HEK293 (cell line): ENCODE data around the gene MKNK2.

Experiments
- CTCF ChIA-PET: fragments of 350-600 bp; formaldehyde crosslinking; extraction: SDS; loops from one replicate; lab custom pipeline; 2021; ENCODE audit warnings: antibody characterized with exemption; lab: Yijun Ruan, JAX
- POLR2A ChIA-PET: fragments of 300-600 bp; formaldehyde crosslinking; extraction: SDS; loops from one replicate; lab custom pipeline; 2020; ENCODE audit warnings: antibody characterized with exemption, inconsistent platforms; lab: Yijun Ruan, JAX
- H3K27ac ChIP-seq: fragments of 200-500 bp; sonication (Bioruptor generic); 2 replicates; pipeline ENCODE4 v1.5.1; 2014; ENCODE audit warnings: low read depth, low read length, control low read depth, inconsistent platforms; ENCODE audit errors: extremely low read depth
- H3K36me3 ChIP-seq, 2 experiments: fragments of 200-500 bp in 1 of 2; sonication (Bioruptor generic) in 1 of 2; 1 replicate in 1 of 2; 2 replicates in 1 of 2; pipeline ENCODE4 v1.5.1; 2014 to 2017; ENCODE audit warnings: inconsistent platforms in 2 of 2, low read length in 2 of 2; ENCODE audit not compliant: control insufficient read depth in 2 of 2, insufficient read depth in 1 of 2
- H3K4me1 ChIP-seq: fragments of 200-500 bp; sonication (Bioruptor generic); 2 replicates; pipeline ENCODE4 v1.5.1; 2014; ENCODE audit warnings: mild to moderate bottlenecking, low read length, inconsistent platforms; ENCODE audit not compliant: control insufficient read depth, insufficient read depth
- H3K4me3 ChIP-seq: 2 replicates; pipeline ENCODE4 v1.5.1; 2011; ENCODE audit warnings: low read depth, mild to moderate bottlenecking, control low read depth, low read length, moderate library complexity
- H3K9me3 ChIP-seq: fragments of 200-500 bp; sonication (Bioruptor generic); 2 replicates; pipeline ENCODE4 v1.5.1; 2014; ENCODE audit warnings: low read depth, low read length, inconsistent platforms; ENCODE audit not compliant: control insufficient read depth, insufficient read depth
- BCL11B ChIP-seq: fragments of 450-650 bp; formaldehyde crosslinking; IDR thresholded peaks from 2 replicates; pipeline ENCODE4 v1.5.1; 2016; ENCODE audit warnings: low read depth, missing biosample characterization, missing genetic modification characterization
- GLIS1 ChIP-seq: fragments of 450-650 bp; formaldehyde crosslinking; IDR thresholded peaks from 2 replicates; pipeline ENCODE4 v1.5.1; 2016; ENCODE audit warnings: missing biosample characterization, missing genetic modification characterization
- GLIS2 ChIP-seq: fragments of 450-650 bp; formaldehyde crosslinking; IDR thresholded peaks from 2 replicates; pipeline ENCODE4 v1.5.1; 2016; ENCODE audit warnings: missing biosample characterization, missing genetic modification characterization
- HOXC10 ChIP-seq: sonication (generic); formaldehyde crosslinking; IDR thresholded peaks from 2 replicates; pipeline ENCODE4 v1.8.1; 2023; ENCODE audit warnings: mild to moderate bottlenecking, missing genetic modification reagents
- SP7 ChIP-seq: fragments of 450-650 bp; formaldehyde crosslinking; IDR thresholded peaks from 2 replicates; pipeline ENCODE4 v1.5.1; 2016; ENCODE audit warnings: missing biosample characterization, missing genetic modification characterization
- TCF7L2 ChIP-seq: IDR thresholded peaks from 2 replicates; pipeline ENCODE4 v1.6.1; 2011; ENCODE audit warnings: low read depth, mild to moderate bottlenecking, inconsistent platforms, low read length, moderate library complexity, borderline replicate concordance
- WT1 ChIP-seq: fragments of 450-650 bp; formaldehyde crosslinking; IDR thresholded peaks from 2 replicates; pipeline ENCODE4 v1.5.1; 2016; ENCODE audit warnings: missing biosample characterization, missing genetic modification characterization
- ZBTB10 ChIP-seq: fragments of 450-650 bp; formaldehyde crosslinking; IDR thresholded peaks from 2 replicates; pipeline ENCODE4 v1.5.1; 2016; ENCODE audit warnings: missing biosample characterization, missing genetic modification characterization
- ZBTB7A ChIP-seq: fragments of 450-650 bp; formaldehyde crosslinking; IDR thresholded peaks from 2 replicates; pipeline ENCODE4 v1.5.1; 2016; ENCODE audit warnings: low read depth, missing biosample characterization, missing genetic modification characterization
- ZIC2 ChIP-seq: fragments of 450-650 bp; formaldehyde crosslinking; IDR thresholded peaks from 2 replicates; pipeline ENCODE4 v1.5.1; 2016; ENCODE audit warnings: missing biosample characterization, missing genetic modification characterization
- ZNF202 ChIP-seq: fragments of 450-650 bp; formaldehyde crosslinking; IDR thresholded peaks from 2 replicates; pipeline ENCODE4 v1.5.1; 2016; ENCODE audit warnings: missing biosample characterization, missing genetic modification characterization, borderline replicate concordance
- ZNF274 ChIP-seq, 2 experiments: fragments of 200-500 bp in 1 of 2; fragments of 450-650 bp in 1 of 2; sonication (Bioruptor generic) in 1 of 2; formaldehyde crosslinking in 1 of 2; IDR thresholded peaks; 2 replicates each; pipeline versions ENCODE4 v1.5.1 to v1.6.1; 2014 to 2016; ENCODE audit warnings: borderline replicate concordance in 1 of 2, inconsistent platforms in 1 of 2, low read length in 1 of 2, missing biosample characterization in 1 of 2, missing genetic modification characterization in 1 of 2
- ZNF292 ChIP-seq: fragments of 450-650 bp; formaldehyde crosslinking; IDR thresholded peaks from 2 replicates; pipeline ENCODE4 v1.5.1; 2016; ENCODE audit warnings: low read depth, missing biosample characterization, missing genetic modification characterization, borderline replicate concordance
- ZNF324 ChIP-seq: fragments of 450-650 bp; formaldehyde crosslinking; IDR thresholded peaks from 2 replicates; pipeline ENCODE4 v1.5.1; 2016; ENCODE audit warnings: missing biosample characterization, missing genetic modification characterization
- ZNF335 ChIP-seq: fragments of 450-650 bp; formaldehyde crosslinking; conservative IDR thresholded peaks from 2 replicates; pipeline ENCODE4 v1.5.1; 2016; ENCODE audit warnings: missing biosample characterization, missing genetic modification characterization
- ZNF561 ChIP-seq: fragments of 450-650 bp; IDR thresholded peaks from 2 replicates; pipeline ENCODE4 v1.5.1; 2018; ENCODE audit warnings: missing biosample characterization, missing genetic modification characterization, borderline replicate concordance
- TF ChIP-seq, protein P1 (sequence below): fragments of 450-650 bp; formaldehyde crosslinking; optimal IDR thresholded peaks from 2 replicates; pipeline ENCODE3; 2016; ENCODE audit warnings: missing biosample characterization, mild to moderate bottlenecking, missing genetic modification characterization
- TF ChIP-seq, protein P2 (sequence below): fragments of 450-650 bp; formaldehyde crosslinking; IDR thresholded peaks from 2 replicates; pipeline ENCODE4 v1.5.1; 2016; ENCODE audit warnings: missing biosample characterization, missing genetic modification characterization, borderline replicate concordance
- TF ChIP-seq, protein P3 (sequence below): fragments of 450-650 bp; formaldehyde crosslinking; IDR thresholded peaks from 2 replicates; pipeline ENCODE4 v1.5.1; 2016; ENCODE audit warnings: missing biosample characterization, missing genetic modification characterization

Gene MKNK2

GRCh38 chr19:2050349-2050990 is 574 bp downstream of the MKNK2 start:
- peaks cover 3% of the 10 kb centered on the region; the same call in 1 of the 2 replicates for H3K4me1 ChIP-seq
- POLR2A ChIA-PET, result interaction anchor here (1.0 to 3.5 kb wide), 2 partner anchors 8 to 14 kb away, joined by 3 to 17 read pairs; no protein-coding TSS in a partner anchor

More at GRCh38 chr19:2050349-2050990, 574 bp downstream of the MKNK2 start:
- H3K36me3 ChIP-seq, result peaks cover 0 to 35% of the 10 kb centered on the region in 2 experiments; a peak in 1 of 3 replicates
- no peaks in the 10 kb centered on the region for H3K9me3 ChIP-seq
- CTCF ChIA-PET, result no interaction called here
- H3K27ac ChIP-seq, result peak overlapping the region; percentile 47; the same call in 1 of the 2 replicates
- peak overlapping the region; percentile 55 for H3K4me3 ChIP-seq
- peak; percentile 67 for TF ChIP-seq ZIC2 (tag by site-specific recombination)
- TF ChIP-seq BCL11B, result peak; percentile 69; the same call in 1 of the 2 replicates
- no peak for TF ChIP-seq TCF7L2
- no peak for TF ChIP-seq ZNF561 (tag by site-specific recombination)
- no peak for TF ChIP-seq SP7
- TF ChIP-seq GLIS2, result peak; percentile 93
- no peak for TF ChIP-seq WT1
- no peak for TF ChIP-seq ZNF274 (IDR thresholded peaks at IDR 0.05; ENCODE audit: low read length)
- TF ChIP-seq ZNF274 (tag by site-specific recombination; IDR thresholded peaks at IDR 0.05; ENCODE audit: borderline replicate concordance), result no peak
- TF ChIP-seq ZNF324 (tag by site-specific recombination), result no peak
- TF ChIP-seq ZNF202 (tag by site-specific recombination), result no peak
- TF ChIP-seq, protein P1, sequence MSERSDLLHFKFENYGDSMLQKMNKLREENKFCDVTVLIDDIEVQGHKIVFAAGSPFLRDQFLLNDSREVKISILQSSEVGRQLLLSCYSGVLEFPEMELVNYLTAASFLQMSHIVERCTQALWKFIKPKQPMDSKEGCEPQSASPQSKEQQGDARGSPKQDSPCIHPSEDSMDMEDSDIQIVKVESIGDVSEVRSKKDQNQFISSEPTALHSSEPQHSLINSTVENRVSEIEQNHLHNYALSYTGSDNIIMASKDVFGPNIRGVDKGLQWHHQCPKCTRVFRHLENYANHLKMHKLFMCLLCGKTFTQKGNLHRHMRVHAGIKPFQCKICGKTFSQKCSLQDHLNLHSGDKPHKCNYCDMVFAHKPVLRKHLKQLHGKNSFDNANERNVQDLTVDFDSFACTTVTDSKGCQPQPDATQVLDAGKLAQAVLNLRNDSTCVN (tag by site-specific recombination), result peak; percentile 39
- TF ChIP-seq, protein P2, sequence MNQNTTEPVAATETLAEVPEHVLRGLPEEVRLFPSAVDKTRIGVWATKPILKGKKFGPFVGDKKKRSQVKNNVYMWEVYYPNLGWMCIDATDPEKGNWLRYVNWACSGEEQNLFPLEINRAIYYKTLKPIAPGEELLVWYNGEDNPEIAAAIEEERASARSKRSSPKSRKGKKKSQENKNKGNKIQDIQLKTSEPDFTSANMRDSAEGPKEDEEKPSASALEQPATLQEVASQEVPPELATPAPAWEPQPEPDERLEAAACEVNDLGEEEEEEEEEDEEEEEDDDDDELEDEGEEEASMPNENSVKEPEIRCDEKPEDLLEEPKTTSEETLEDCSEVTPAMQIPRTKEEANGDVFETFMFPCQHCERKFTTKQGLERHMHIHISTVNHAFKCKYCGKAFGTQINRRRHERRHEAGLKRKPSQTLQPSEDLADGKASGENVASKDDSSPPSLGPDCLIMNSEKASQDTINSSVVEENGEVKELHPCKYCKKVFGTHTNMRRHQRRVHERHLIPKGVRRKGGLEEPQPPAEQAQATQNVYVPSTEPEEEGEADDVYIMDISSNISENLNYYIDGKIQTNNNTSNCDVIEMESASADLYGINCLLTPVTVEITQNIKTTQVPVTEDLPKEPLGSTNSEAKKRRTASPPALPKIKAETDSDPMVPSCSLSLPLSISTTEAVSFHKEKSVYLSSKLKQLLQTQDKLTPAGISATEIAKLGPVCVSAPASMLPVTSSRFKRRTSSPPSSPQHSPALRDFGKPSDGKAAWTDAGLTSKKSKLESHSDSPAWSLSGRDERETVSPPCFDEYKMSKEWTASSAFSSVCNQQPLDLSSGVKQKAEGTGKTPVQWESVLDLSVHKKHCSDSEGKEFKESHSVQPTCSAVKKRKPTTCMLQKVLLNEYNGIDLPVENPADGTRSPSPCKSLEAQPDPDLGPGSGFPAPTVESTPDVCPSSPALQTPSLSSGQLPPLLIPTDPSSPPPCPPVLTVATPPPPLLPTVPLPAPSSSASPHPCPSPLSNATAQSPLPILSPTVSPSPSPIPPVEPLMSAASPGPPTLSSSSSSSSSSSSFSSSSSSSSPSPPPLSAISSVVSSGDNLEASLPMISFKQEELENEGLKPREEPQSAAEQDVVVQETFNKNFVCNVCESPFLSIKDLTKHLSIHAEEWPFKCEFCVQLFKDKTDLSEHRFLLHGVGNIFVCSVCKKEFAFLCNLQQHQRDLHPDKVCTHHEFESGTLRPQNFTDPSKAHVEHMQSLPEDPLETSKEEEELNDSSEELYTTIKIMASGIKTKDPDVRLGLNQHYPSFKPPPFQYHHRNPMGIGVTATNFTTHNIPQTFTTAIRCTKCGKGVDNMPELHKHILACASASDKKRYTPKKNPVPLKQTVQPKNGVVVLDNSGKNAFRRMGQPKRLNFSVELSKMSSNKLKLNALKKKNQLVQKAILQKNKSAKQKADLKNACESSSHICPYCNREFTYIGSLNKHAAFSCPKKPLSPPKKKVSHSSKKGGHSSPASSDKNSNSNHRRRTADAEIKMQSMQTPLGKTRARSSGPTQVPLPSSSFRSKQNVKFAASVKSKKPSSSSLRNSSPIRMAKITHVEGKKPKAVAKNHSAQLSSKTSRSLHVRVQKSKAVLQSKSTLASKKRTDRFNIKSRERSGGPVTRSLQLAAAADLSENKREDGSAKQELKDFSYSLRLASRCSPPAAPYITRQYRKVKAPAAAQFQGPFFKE (tag by site-specific recombination), result 0 out of 2 replicates have a peak, but pooled peaks have one; percentile 23
- TF ChIP-seq ZNF335 (tag by site-specific recombination), result peak; percentile 66
- TF ChIP-seq, protein P3, sequence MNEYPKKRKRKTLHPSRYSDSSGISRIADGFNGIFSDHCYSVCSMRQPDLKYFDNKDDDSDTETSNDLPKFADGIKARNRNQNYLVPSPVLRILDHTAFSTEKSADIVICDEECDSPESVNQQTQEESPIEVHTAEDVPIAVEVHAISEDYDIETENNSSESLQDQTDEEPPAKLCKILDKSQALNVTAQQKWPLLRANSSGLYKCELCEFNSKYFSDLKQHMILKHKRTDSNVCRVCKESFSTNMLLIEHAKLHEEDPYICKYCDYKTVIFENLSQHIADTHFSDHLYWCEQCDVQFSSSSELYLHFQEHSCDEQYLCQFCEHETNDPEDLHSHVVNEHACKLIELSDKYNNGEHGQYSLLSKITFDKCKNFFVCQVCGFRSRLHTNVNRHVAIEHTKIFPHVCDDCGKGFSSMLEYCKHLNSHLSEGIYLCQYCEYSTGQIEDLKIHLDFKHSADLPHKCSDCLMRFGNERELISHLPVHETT (tag by site-specific recombination), result no peak
- no peak for TF ChIP-seq ZNF292 (tag by site-specific recombination)
- TF ChIP-seq HOXC10 (CRISPR knock-in tag), result no peak
- TF ChIP-seq ZBTB7A, result peak; percentile 76
- TF ChIP-seq GLIS1 (tag by site-specific recombination), result peak; percentile 59
- TF ChIP-seq ZBTB10, result peak; percentile 67
